Kasumi-1 (cell line): Measurements from ENCODE around the gene RASL10A.

Experiments used
- DNase-seq, 2 experiments: peaks; one replicate each; lab custom pipeline; 2025; lab: John Stamatoyannopoulos, UW

RASL10A gene

GRCh38 chr22:29305836-29306174, 9.7 kb downstream of the RASL10A start:
- no peak for DNase-seq

GRCh38 chr22:29302681-29303465, 12.6 kb downstream of the RASL10A start:
- no peak for DNase-seq

DNA sequence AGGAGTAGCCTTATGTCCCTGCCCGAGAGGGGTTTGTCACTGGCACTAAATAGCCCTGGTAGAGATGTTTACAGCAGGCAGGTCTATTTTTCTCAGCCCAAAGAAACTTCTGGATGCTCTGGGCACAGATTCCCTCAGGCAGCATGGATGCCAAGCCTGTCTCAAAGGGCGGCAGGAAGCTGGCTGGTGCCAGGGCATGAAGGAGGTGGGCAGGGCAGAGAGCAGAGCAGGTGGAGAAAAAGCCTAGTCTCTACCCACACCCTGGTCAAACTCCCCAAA, 13.2 kb downstream of the RASL10A start:
- DNase-seq = no peak

DNA sequence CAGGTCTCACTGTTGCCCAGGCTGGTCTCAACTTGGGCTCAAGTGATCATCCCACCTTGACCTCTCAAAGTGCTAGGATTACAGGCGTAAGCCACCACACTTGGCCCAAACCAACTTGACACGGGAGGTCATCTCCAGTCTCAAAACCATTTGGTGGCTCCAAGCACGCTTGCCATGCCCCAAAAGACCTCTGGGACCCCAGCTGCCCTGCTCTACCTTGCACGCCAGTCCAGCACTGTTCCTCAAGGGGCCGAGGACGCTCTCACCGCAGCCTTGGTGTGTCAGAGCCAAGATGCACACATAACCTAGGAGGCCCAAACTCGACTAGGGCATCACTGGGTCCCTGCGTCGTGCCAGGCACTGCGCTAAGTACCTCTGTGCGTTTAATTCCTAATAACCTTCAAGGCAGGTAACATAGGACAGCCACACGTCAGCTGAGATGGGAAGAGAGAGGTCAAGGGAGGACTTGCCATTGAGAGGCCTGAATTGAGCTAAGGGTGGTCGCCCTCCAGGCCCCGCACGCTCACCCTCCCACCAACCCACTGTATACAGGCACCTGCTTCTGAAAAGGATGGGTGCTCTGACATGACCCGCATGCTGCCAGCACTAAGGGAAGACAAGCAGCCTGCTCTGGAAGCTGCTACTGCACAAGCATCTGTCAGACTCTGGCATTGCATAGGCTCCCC, 13.6 kb downstream of the RASL10A start:
- no peak for DNase-seq

DNA sequence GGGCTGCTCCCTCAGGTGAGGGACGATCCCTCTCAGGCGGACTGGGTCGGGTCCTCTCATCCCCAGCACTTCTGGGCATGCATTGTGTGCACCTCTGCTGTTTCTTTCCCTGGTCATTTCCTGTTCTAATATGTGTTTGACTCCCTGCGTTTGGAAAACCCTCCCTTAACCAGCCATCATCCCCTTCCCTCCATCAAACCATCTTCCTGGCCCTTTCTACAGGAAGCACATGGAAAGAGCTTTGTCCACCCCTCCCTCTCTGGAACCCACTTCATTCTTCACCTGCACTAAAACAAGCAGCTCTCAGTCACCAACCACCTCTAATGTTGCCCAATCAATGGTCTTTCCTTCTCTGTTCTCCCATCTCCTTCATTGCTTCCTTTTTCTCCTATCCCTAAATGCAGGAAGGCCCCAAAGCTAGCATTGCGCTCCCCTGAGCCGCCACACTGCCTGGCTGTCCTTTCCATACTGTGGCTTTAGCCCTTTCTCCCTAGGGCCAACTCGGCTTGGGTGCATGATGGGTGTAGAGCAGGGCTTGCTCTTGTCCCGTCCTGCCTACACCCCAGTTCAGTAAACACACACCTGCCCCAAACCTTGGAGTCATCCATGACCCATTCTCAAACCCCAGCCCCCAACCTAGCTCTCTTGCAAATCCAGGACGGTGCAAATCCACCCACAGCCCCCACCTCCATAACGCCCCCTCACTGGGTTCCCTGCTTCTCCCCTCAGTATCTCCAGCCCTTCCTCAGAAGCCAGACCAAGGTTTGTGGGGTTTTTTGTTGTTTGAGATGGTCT, 14.5 kb downstream of the RASL10A start:
- DNase-seq = no peak

- no peak for DNase-seq
Measured at GRCh38 chr22:29300467-29300806, 15.1 kb downstream of the RASL10A start.

DNA sequence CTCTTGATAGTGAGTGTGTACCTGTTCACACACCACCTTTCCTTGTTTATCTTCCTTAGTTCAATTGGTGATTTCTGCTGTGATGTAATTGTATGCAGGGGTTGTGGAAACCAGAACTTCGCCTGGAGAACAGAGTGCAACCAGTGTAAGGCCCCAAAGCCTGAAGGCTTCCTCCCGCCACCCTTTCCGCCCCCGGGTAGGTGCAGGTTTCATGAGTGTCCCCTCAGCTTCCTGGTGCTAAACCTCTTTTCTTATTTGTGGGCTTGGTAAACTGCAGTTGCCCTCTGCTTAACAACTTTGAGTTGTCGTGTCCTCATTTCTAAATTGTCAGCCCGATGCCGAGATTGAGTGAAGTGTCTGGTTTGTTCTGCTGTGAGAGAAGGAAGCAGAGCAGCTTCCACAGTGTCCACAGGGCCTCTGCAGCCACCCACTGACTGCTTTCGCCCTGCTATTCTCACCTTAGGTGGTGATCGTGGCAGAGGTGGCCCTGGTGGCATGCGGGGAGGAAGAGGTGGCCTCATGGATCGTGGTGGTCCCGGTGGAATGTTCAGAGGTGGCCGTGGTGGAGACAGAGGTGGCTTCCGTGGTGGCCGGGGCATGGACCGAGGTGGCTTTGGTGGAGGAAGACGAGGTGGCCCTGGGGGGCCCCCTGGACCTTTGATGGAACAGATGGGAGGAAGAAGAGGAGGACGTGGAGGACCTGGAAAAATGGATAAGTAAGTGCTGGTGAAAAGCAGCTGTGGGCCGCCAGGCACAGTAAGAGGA, 16.2 kb downstream of the RASL10A start:
- no peak for DNase-seq

DNA sequence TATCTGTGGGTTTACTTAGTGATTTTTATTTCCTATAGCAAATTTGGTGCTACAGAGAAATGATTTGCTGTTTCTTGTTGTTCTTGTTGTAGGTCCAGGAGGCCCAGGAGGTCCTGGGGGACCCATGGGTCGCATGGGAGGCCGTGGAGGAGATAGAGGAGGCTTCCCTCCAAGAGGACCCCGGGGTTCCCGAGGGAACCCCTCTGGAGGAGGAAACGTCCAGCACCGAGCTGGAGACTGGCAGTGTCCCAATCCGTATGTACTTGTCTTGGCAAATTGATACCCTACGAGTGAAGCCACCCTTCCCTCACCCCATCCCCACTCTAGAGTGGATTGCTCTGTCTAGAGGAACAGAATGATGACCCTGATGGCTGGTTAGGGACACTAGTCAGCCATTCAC, 16.9 kb downstream of the RASL10A start:
- no peak for DNase-seq

- no peak for DNase-seq
Measured at GRCh38 chr22:29292379-29292778, 23.1 kb downstream of the RASL10A start.

GRCh38 chr22:29291215-29291614, 24.3 kb downstream of the RASL10A start:
- peak in 1 of 2 experiments; percentile 19 for DNase-seq

- DNase-seq = no peak
Measured at GRCh38 chr22:29290061-29290460, 25.4 kb downstream of the RASL10A start.

GRCh38 chr22:29288837-29289236, 26.7 kb downstream of the RASL10A start:
- no peak for DNase-seq

DNA sequence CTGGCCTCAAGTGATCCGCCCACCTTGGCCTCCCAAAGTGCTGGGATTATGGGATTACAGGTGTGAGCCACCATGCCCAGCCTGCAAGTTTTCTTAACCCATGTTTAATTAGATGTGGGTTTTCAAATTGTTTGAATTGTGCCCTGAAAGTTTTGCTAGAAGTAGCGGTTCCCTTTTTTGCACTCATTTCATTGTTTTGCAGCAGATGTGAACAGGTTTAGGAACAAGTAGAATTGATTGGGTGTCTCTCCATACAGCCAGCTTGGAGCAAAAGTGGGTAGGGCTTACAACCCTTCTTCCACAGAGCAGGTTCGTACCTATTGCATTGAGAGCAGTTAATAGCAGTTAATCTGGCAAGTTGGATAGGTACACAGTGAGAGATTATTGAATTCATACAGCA, 31.3 kb downstream of the RASL10A start:
- DNase-seq = no peak

DNA sequence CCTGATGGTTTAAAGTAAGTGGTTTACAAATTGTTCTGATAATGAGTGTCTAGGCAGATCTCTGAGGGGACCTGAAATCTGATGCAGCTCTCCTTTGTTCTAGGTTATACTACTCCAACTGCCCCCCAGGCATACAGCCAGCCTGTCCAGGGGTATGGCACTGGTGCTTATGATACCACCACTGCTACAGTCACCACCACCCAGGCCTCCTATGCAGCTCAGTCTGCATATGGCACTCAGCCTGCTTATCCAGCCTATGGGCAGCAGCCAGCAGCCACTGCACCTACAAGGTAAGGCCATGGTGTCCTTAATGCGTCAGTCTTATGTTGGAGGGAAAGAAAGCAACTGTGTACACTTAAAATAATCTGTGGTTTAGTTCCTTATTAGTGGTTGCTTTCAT, 37.6 kb downstream of the RASL10A start:
- DNase-seq = no peak

DNA sequence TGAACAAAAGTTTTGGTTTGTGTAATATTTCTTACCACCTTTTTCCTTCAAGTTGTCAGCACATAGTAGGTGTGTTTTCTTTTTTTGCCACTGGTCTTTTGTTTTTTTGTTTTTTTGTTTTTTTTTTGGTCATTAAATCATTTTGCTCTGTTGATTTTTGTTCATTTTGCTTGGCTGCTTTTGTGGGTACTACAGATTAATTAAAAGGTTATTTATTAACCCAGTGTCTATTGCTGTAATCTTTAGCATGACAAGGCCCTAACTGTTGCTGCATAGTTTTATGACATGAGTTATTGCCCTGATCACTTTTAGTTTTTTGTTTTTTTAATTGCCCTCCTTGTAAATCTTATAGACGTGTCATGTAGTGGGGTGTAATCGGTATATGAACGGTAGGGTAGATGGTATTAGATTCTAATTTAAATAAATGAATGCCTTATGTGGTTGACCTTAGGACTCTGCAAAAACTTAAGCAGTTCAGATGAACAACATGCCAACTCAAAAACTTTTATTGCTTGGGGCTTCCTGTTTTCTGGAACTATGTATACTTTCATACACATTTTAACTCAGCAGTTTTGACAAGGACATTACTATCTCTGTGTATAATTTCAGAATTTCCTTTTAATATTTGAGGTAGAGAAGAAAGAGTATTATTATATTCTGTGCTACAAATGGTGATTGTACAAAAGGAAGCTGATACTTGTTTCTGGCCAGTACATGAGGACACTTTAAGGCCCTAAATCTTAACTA, 39.5 kb downstream of the RASL10A start:
- no peak for DNase-seq

GRCh38 chr22:29275167-29275566, 40.3 kb downstream of the RASL10A start:
- DNase-seq = no peak

GRCh38 chr22:29272624-29273023, 42.9 kb downstream of the RASL10A start:
- no peak for DNase-seq

GRCh38 chr22:29270475-29271271, 44.8 kb downstream of the RASL10A start:
- DNase-seq = no peak

DNA sequence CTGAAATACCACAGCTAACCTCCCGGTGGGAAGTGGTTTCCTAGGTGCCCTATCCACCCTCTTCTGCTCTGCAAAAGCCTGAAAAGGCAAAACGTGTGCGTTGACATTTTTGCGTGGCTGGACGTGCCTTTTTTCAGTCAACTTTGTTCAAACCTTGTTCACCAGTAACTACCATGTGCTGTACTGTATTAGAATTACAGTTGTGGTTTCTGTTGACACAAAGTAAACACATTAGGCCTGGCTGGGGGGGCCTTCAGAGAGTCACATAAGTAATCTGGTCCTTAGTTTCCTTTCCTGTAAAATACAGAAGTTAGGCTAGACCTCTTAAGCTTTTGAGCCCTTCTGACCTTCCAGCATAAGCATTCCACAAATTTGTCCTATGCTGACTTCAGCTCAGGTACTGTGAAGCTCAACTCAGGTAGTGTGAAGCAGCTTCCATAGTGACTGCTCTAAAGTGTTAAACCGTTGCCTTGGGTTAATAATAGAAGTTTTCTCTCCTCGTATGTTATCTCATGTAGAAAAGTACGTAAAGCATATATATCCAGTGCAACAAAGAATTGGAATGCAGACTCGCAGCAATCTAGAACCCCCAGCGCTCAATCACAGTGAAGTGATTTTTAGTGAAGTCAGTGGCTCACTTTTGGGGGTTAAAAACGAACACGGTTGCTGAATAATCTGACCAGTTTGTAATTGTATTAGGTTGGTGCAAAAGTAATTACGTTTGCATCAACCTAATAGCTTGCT, 45.6 kb downstream of the RASL10A start:
- DNase-seq = peak in 1 of 2 experiments; percentile 25

- no peak for DNase-seq
Measured at GRCh38 chr22:29269230-29269604, 46.3 kb downstream of the RASL10A start.
